Measurements from ENCODE around the gene IFT43.

Gene IFT43

DNA sequence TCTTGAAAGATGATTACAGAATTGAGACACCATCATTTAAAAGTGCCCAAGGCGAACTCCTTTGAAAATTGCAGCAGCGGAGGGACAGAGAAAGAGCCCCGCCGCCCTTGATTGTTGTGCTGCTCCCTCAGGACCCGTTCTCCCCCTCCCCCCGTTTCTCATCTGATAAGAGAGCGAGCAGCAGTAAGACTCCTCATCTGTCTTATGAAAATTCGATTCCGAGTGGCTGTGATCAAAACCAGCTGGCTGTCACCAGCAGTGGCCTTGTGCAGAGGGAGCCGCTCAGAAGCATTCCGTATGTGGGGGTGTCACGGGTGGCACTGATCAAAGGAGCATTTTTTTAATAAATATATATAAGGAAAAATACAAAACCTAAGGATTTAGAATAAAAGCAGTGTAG, 88.2 kb downstream of the IFT43 start:
- DNase-seq, result no peak

DNA sequence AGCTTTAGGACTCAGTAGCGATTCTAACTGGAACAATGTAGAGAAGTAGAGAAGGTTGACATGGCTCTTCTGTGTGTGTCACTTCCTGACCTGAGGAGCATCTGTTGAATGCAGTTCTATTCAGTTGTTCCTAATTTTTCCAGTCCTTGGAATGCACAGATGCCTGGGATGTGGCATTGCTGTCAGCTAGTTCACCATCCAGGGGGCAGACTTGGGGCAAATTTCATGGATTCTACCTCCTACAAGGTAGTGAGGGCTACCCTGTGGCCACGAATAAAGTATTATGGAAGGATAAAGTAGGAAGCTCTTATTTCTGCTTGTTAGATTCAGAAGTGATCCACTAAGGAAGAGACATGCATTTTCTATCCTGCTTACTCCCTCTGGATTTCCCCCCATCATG, 91.8 kb downstream of the IFT43 start:
- DNase-seq, result no peak

DNA sequence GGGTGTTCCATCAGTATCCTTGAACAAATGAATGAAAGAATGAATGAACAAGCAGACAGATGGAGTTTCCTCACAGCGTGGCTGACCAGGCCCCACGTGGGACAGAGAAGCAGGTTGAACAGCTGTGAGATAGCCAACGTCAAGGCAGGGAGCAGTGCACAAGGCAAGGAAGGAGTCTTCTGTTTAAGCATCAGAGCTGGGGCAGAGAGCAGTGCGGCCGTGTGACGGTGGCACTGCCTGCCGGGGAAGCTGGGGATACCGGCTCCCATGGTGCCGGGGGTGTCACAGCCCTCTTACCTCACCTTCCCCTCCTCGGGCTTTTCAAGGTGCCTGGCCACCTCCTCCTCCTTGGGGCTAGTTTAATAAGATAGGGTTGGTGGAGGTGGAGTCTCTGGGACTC, 92.9 kb downstream of the IFT43 start:
- no peak for DNase-seq

DNA sequence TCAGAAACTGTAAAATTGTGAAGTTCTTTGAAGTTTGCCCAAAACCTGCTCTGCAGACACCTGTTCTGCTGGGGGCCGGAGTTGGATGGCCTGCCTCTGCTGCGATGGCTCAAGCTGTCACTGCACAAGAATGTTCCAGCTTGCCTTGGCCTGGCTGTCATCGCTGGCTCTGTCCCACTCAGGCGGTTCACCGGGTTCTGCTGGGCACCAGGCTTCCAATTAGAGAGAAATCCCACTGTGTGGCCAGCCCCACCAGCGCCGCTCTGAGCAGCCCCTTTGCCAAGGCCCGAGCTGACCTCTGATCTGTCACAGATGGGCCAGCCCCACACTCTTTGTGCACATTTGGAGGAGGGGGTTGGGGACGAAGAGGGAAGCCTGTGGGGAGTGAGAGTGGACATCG, 94.5 kb downstream of the IFT43 start:
- peak in 29 of 56 donors; percentile 7 to 66 (median 32) for DNase-seq

DNA sequence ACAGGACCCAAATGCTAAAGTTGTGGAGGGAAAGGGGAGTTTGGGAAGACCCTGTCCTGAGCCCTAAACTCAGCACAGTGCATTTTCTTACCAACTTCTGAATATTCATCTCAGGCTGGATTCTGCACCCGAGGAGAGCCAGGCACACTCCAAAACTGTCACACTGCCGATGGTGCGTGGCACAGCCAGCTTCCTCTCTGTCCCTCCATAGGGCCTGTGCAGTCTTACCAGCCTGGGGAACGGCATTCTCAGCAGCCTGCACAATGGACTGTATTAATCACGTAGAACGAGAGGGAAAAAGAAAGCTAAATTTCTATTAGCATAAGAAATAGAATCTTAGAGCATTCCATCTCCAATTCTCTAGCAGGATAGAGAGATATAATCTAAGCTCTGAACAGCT, 94.9 kb downstream of the IFT43 start:
- DNase-seq, result peak in 6 of 56 donors; percentile 4 to 36 (median 14)

DNA sequence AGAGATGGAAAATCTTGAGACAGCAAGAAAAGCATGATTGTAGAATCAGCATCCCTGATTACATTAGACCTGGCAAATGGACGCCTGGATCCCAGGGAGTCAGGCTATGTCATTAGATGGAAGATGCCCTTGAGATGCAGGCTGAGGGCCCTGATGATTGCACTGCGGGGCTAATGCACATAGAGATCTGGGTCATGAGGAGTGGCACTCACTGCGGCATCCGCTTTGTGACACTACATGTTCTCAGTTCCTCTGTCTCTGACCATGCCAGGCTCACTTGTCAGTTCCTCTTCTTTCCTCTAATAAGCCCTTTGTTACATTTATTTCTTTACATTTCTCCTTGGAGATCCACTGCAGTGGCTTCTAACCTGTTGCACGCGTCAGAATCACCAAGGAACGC, 96.1 kb downstream of the IFT43 start:
- peak in 1 of 56 donors; percentile 35 for DNase-seq

DNA sequence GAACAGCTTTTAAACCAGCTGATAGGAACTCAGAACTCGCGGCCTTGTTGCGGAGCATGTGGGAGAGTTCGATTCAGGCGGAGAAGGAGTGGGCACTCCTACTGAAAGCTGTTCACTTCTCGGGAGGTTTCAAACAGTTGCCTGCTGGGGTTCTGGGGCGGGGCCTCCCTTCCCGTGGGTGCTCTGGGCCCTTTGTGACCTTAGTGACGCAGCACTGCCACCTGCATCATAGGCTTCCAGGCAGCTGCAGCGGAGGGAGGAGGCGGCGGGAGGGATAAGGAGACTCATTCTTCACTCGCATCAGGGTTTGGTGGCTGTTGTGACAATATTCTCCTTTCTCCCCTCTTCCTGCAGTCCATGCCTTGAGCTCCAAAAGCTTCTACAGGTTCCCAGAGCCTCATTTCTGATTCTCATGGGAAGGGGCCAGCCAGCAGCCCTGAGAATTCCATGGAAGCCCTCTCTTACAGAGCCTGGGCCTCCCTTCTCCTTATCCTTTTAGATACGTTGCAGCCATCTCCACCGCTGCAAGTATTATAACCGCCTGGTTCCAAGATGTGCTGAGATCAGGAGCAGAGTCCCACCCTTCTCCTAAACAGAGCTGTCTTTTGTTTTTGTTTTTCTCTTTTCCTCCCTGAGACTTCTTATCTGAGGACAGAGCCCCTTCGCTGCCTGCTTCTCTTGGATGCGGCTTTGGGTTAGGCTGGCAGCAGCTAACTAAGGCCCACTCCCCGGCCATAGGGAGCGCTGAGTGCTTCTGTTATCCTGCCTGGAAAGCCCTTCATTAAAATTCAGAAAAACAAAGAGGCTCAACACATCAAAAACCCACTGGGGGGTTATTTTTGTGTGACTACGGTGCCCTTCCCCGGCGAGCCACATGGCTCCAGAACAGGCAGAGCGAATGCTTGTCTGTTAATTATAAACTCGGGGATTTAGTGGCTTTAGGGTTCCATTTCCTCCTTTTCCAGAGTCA, 98.5 kb downstream of the IFT43 start:
- peak in 20 of 56 donors; percentile 7 to 52 (median 14) for DNase-seq

DNA sequence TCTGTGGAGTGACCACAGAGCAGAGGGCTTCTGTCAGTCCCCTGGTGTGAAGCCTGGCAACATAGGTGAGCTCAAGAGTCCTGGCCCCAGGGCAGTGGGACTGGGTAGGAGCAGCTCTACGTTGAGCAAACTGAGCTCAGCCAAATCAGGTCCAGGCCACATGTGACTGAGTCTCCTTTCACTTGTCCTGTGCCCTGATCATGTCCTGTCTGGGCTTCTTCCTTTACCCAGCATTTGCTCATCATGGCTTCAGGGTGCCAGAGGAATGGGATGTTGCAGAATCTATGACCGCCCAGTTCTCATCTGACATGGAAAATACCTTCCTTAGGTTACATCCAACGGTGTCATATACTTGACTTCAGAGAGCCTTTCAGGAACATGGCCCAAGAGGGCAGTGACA, 99.8 kb downstream of the IFT43 start:
- DNase-seq, result no peak

DNA sequence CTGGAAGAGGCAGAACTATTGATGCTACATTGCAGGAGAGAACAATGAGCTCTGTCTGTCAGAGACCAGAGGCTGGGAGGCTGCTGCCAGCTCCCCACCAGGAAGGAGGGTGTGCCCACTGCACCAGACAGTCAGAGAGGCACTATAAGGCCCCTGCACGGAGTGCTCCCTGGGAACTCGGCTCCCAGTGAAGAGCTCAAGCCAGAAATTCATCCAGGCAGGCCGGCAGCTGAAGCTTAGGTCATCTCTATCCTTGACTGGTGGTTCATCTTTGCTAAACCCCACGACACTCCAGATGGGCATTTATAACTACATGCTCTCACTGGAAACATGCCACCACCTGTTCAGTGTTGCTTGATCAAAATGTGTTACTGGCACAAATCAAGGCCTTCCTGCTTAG, 101.1 kb downstream of the IFT43 start:
- peak in 27 of 56 donors; percentile 7 to 58 (median 28) for DNase-seq

DNA sequence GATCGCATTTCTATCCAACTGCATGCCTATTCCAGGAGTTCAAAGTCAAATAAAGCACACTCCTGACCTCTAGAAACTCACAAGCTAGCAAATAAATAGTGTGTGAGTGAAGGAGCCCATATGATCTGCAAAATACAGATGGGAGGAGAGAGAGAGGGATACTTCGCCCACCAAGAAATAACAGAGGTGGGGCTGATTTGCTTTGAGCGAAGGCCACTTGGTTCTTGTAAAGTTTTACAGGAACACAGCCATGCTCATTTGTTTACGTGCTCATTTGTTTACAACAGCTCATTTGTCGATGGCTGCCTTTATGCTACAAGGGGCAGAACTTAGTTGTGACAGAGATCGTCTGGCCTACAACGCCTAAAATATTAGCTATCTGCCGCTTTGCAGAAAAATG, 102.8 kb downstream of the IFT43 start:
- DNase-seq, result no peak

DNA sequence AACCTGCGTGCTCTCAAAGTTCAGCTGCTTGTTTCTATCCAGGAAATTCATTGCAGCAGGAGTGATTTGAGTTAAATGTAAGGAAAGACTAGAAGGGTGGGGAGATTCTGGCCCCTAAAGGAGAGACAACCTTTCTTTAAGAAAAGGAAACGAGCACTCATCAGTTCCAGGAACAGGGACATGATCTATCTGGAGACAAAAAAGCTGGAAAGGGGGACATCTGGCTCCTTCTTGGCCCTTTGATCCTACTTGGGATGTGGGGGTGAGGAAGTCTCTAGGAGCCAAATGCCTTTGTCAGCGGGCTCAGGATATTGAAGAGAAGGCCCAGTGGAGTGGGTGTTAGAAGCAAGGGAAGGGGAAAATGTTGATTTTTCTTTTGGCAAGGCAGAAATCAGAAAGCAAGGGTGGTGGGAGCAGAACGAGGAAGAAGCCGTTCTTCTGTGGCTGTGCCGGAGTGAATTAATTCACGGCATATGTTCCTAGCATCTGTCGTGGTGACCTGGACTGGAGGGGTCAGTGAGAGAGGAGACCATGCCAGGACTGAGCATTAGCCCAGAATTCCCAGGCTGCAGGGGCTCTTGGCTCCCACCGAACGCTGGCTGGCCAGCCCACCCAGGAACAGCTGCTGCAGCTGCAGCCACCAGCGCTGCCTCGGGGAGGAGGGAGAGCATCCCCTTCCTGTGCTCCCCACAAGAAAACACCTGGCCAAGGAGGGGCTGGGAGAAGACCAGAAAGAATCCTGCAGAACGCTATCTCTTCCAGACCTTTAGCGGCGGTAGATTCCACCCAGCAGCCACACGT, 103.4 kb downstream of the IFT43 start:
- no peak for DNase-seq

DNA sequence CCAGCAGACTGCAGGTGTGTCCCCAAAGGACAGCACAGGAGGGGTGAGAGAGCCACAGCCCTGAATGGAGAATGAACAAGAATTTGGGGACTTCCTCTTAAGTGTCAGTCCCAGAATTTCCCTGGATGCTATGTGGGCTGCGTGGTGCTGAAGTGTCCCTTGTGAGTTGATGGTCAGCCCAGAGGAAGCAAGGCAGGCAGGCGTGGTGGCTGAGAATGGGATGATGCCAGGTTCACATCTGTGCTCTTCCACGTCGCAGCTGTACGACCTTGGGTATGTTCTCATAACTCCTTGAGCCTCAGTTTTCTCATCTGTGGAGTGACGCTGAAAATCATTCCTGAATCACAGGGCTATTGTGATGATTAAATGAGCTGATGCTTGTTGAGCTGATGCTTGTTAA, 104.0 kb downstream of the IFT43 start:
- no peak for DNase-seq

DNA sequence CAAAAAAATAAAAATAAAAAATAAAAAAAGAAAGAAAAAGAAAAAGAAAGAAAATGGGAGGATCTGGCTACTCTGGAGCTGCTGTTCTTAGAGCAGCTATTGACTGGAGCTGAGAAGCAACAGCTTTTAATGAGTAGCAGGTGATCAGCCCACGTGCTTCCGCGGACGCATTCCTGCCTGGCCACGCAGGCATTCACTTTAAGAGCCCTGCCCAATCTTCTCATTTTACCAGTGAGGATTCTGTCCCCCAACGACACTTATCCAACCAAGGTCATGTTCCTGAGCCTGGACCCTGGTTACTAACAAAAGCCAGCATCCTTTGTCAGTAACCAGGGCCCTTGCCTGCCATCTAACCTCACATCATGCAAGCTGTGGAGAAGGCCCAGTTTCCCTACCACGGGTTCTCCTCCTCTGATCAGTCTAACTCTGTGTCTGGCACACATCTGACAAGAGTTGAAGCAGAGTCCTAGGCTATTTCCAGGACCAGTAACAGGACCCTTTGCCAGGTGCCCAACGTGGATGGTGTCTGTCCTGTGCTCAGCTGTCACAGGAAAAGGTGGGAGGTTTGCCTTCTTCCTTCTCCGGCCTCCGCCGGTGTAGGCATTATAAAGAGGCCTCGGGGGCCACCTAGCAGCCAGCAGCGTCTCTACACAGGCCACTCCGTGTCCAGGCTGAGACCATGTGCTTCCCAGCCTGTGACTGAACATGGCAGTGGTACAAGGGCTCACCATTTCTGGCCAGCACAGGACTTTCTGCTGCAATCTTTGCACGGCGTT, 105.2 kb downstream of the IFT43 start:
- peak in 33 of 56 donors; percentile 3 to 63 (median 23) for DNase-seq

DNA sequence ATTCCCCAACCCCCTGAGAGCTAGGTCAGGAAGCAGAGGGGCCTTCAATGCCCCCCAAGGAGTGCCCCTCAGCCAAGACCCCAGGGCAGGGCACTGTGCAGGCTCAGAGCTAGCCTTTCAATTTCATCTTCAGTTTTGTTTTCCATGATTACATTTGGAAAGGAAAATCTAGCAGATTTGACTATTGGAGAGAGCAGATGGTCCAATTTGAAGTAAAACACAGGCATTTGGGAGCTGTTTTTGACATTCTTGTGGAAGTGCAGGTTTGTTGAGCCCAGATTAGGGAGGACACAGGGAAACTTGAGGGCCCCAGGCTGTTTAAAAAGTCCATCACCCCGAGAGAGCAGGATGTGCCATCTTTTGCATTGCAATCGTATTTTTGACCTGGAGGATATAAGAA, 107.5 kb downstream of the IFT43 start:
- DNase-seq, result no peak

DNA sequence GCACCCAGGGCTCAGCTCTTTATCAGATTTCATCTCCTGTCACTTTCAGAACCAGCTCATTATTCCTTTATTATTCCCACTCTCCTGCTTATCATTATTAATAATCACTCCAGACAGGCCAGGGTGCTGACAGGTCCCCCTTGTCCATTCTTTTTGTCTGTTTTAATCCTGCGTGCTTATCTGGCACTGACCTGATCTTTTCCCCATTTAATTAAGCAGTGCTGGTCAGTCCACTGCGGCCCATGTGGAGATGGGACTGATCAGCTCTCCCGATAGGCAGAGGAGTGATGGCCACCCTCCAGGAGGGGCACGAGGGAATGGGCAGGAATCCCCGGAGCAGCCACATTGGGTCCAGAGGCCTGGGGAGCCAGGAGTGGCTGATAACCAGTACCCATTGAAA, 110.7 kb downstream of the IFT43 start:
- DNase-seq, result no peak

DNA sequence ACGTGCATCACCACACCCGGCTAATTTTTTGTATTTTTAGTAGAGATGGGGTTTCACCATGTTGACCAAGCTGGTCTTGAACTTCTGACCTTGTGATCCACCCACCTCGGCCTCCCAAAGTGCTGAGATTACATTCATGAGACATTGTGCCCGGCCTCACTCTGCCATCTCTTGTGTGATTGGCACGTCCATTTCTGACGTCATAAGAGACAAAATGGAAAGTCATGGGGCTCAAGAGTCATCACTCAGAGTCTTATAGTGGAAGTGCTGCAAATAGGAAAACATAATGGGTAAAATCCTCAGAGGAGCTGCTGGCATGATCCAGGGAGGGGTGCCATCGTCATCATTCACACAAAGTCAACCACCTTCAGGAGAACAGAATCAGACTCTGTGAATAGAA, 112.0 kb downstream of the IFT43 start:
- DNase-seq, result no peak

DNA sequence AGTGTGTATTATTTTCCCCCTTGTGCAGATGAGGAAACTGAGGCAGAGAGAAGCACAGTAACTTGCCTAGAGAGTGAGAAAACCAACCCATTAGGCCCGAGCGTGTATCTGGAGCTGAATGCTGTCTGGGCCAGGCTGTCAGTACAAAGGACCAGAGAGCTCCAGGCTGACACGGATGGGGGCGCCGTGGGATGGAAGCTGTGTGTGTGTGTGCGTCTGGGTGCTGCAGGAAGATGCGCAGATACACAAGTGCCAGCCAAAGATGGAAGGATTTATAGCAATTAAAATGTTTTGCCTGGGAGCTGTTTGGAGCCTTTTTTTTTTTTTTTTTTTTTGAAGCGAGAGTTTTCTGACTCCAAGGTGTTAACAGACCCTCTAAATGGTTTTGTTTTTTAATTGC, 112.5 kb downstream of the IFT43 start:
- DNase-seq, result no peak

DNA sequence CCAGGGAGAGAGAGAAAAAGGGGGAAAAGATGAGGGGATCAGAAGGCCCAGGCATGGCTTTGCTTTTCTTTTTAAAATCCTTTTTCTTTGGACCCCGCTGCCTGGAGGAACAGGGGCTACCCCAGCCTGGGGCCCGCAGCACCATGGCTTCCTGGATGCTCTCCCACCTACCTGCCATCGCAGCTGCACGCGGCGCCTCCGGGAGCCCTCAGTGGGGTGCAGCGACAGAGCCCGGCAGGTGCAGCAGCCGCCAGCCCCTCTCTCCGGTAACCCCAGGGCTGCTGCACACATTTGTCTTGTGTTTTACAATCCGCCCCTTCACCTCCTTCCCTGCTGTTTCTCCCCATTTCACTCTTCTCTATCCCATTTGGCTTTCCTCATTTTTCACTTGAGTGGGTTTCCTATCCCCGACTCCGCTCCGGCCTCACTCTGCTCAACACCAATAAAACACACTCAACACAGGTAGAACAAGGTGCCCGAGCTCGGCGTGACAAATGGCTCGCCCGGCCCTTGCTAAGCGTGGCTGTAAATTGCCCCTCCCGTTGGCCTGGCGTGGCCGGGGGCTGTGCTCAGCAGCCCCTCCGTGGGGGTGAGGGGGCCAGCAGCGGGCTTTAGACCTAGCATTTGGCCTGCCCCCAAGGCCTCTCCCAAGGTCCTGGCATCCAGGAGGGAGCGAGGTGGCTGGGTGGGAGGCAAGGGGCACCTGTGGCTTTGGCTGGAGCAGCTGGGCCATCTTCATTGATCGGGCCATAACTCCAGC, 113.5 kb downstream of the IFT43 start:
- no peak for DNase-seq

DNA sequence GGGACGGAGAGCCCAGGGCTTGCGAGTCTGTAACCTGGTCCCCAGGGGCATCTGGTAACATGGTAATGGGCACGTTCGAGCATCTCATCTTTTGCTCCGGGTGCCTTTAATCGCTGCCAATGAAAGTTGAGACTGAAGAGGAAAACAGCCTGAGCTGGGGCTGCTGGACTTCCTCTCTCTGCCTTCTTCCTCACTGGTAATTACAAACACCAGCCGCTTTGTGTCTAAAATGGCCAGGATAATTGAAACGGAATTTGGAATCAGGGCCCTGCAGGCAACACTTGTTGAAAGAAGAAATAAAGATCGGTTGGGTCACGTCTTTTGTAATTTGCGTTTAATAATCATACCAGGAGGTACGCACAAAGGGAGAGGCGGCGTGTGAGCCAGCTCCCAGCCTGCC, 114.7 kb downstream of the IFT43 start:
- peak in 1 of 56 donors; percentile 34 for DNase-seq

All from amygdala (tissue), 56 donors.